ENCODE measurements around the gene EIF3K. TPM values are rescaled to one million over a fixed set of nuclear protein-coding genes. Genes with fewer than 3 reads are reported as not detected.

Gene EIF3K
- total and polyA plus RNA-seq, 2 of the 8 experiments (the other 6 are each of a cell fraction or from before 2014, with no cell fraction given) = 329 to 937 TPM

- TF ChIP-seq USF2 (IDR thresholded peaks at IDR 0.05; ENCODE audit: low read length) (no peak), SIX5 (IDR thresholded peaks at IDR 0.05; ENCODE audit: low read depth, low read length) (no peak), GTF2F1 (IDR thresholded peaks at IDR 0.05; ENCODE audit: borderline replicate concordance, low read depth, low read length) (no peak), YY1 (IDR thresholded peaks at IDR 0.05; ENCODE audit: low read depth, low read length) (no peak)
Measured at GRCh38 chr19:38597075-38597474, 21.9 kb upstream of the EIF3K start (continued).

Data from H1 (cell line).